Measurements from ENCODE around the gene MCF2L2.

- no peak for TF ChIP-seq CTCF (IDR thresholded peaks at IDR 0.05)
- TF ChIP-seq POLR2A (IDR thresholded peaks at IDR 0.05) = no peak
Measured at GRCh38 chr3:183283886-183284285, 144.5 kb downstream of the MCF2L2 start.
